Hematopoietic multipotent progenitor cell treated with erythropoietin and hydrocortisone succinate and interleukin-3 and kit ligand, for 17 days (in vitro differentiated cells): ENCODE data around the gene ICAM1.

ENCODE experiments used
- DNase-seq: peaks from one replicate; pipeline ENCODE4 v3.0.0-alpha.2; 2015; ENCODE audit warnings: low spot score

The ICAM1 gene

DNA sequence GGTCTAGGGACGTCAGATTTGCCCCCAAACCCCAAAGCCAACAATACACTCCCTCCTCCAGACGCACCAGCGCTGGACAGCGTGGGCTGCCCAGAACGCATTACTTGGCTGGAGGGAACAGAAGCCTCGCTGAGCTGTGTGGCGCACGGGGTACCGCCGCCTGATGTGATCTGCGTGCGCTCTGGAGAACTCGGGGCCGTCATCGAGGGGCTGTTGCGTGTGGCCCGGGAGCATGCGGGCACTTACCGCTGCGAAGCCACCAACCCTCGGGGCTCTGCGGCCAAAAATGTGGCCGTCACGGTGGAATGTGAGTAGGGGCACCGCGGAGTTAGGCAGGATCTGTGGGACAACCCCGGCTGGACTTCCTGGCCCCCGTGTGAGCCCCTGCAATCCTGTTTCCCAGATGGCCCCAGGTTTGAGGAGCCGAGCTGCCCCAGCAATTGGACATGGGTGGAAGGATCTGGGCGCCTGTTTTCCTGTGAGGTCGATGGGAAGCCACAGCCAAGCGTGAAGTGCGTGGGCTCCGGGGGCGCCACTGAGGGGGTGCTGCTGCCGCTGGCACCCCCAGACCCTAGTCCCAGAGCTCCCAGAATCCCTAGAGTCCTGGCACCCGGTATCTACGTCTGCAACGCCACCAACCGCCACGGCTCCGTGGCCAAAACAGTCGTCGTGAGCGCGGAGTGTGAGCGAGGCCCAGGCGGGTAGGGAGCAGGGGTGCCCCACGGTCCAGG lies 22.9 kb downstream of the ICAM1 start:
- DNase-seq: no peak

DNA sequence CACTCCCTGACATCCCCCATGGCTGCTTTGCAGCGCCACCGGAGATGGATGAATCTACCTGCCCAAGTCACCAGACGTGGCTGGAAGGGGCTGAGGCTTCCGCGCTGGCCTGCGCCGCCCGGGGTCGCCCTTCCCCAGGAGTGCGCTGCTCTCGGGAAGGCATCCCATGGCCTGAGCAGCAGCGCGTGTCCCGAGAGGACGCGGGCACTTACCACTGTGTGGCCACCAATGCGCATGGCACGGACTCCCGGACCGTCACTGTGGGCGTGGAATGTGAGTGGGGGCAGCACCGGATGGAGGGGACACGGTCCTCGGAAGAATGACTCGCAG lies 23.4 kb downstream of the ICAM1 start:
- no peak for DNase-seq

DNA sequence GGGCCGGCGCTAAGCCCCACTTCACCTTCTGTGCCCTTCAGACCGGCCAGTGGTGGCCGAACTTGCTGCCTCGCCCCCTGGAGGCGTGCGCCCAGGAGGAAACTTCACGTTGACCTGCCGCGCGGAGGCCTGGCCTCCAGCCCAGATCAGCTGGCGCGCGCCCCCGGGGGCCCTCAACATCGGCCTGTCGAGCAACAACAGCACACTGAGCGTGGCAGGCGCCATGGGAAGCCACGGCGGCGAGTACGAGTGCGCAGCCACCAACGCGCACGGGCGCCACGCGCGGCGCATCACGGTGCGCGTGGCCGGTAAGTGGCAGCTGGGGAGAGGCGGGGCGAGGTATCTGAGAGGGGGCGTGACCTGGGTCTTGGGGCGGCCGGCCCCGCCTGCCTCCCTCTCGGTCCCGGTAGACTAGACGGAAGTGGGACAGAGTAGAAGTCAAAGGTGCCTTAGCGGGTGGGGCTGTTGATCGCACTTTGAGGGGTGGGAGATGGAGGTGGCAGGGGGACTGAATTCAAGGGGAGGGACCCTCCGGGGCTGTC lies 24.5 kb downstream of the ICAM1 start:
- DNase-seq: peak; percentile 67

- DNase-seq: no peak
Observed at GRCh38 chr19:10295847-10296591, 25.1 kb downstream of the ICAM1 start.

DNA sequence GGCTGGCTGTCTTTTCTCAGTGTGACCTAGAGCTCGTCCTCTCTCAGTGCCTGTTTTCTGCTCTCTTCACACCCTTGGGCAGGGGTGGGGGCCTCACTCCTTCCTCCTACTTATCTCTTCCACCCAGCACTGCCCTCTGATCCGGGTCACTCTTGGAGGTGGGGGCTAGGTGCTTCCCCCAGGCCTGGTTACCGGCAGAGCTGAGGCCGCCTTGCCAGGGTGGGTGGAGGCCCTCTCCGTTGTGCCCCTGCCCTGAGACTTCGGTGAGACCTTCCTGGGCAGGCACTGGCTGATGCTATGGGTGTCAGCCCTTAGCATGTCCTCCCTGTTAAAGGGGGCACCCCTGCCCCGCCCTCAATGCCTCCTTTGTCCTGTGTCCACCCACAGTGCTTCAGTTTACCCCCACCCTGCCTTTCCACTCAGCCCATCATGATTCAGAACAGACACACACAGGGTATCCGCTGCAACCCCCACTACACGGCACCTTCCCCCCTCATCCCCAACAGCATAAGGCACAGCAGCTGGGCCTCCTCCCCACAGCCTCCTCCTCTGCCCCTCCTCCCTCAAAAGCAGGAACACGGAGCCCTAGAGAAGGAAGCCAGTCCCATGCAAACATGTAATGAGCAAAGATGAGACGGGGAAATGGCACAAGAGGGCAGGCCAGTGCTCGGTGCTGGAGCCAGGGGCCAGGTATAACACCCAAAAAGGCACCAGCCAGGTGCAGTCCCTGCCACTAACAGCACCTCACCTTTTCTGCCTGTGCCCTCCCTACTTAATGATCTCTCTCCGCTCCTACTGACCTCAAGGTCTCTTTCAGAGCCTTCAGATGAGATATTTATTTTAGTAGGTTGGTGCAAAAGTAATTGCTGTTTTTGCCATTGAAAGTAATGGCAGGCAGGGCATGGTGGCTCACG lies 28.9 kb downstream of the ICAM1 start:
- DNase-seq: peak; percentile 77

DNA sequence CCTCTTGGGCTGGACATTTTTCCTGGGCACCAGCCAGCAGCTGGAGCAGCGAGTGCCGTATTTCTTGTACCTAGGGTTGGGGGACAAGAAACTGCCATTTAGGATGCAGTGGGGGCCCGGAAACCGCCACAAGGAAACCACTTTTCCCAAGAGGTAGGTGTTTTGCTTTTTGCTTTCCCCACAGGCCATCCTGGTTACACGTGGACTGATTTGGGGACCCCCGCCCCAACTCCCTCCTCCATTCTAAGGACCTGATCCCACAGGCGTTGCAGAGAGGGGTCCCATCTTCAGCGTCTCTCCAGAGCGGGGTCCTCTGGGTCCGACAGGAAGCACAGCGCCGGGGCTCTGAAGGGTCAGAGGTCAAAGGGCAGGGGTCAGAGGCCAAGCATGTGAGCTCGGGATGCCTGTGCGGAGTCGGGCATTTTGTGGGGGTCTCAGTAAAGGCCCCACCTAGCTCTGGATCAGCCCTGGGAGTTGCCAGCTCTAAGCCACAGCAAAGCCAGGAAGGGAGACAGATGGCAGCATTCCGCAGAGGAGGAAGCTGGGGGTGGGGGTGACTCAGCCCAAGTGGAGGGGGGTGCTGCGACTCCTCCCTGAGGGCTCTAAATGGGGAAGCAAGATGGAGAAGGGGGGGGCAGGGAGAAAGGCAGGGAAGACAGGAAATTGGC lies 34.4 kb downstream of the ICAM1 start:
- no peak for DNase-seq

GRCh38 chr19:10306327-10306726 lies 35.4 kb downstream of the ICAM1 start:
- no peak for DNase-seq

GRCh38 chr19:10309423-10309822 lies 38.5 kb downstream of the ICAM1 start, which contains the start of gene ZGLP1:
ZGLP1 (minus strand) TSS chr19:10309815.
- DNase-seq: no peak

GRCh38 chr19:10315335-10316214 lies 44.7 kb downstream of the ICAM1 start, which contains the start of gene FDX2:
FDX2 (minus strand) TSS chr19:10316015; CDS start chr19:10315996, 19 bp downstream.
- DNase-seq: peak; percentile 93

DNA sequence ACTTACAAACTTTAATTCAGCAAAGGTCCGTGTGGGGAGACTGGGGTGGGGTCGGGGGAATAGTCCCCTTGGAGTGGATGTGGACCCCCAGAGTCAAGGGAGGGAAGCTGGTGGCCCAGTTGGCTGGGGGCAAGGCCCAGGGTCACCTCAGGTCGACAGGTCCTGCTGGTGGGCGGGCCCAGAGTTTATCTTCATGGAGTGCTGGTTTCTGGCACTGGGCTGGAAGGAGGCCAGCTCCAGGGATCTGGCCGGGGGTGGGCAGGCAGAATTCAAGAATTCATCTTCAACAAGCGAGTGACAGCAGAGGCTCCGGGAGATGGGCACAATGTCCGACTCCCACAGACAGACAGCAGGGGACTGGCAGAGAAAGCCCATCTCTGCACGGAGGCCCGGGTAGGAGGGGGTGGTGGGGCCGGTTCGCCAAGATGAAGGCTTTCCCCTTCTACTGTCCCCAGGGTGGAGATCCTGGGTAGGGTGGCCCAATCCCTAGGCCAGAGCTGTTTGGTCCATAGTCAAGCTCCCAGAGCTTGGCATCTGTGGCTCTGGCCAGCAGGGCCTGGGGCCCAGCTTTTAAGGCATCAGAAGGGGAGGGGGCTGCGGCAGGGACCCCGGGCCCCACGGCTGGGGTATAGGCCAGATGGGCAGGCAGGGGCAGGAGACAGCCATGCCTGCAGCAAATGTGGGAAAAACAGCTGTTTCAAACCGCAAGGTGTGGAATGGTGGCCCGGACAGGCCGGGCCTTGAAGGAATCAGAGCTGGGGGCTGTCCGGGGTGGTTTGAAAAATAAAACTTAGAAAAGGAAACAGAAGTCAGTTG lies 45.5 kb downstream of the ICAM1 start:
- DNase-seq: peak; percentile 74

GRCh38 chr19:10317045-10317856 lies 46.3 kb downstream of the ICAM1 start:
- no peak for DNase-seq

DNA sequence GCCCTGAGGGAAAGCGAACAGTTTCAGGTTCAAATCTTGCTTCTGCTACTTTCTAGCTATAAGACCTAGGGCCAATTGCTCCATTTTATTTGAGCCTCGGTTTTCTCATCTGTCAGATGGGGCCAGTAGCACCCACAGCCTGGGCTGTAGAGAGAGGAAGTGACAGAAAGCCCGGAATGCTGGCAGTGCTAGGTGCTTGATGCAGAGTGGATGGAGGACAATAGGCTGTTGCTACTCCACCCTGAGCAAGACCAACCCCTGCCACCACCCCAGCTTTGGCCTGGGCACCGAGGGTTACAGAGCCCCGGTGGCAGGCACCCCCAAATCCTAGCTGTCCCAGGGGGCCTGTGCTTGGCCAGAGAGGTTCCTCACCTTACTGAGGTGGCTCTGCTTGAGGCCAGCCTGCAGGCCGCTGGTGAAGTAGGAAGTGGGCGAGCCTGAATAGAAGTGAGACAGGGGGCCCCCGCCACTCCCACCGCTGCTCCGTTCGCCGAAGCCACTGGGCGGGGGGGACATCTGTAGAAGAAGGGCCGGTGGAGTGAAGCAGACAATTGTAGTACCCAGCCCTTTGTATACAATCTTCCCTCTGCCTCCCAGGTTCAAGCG lies 47.0 kb downstream of the ICAM1 start:
- DNase-seq: no peak

GRCh38 chr19:10318807-10319682 lies 48.1 kb downstream of the ICAM1 start:
- DNase-seq: no peak

GRCh38 chr19:10320602-10321416 lies 49.9 kb downstream of the ICAM1 start:
- no peak for DNase-seq

DNA sequence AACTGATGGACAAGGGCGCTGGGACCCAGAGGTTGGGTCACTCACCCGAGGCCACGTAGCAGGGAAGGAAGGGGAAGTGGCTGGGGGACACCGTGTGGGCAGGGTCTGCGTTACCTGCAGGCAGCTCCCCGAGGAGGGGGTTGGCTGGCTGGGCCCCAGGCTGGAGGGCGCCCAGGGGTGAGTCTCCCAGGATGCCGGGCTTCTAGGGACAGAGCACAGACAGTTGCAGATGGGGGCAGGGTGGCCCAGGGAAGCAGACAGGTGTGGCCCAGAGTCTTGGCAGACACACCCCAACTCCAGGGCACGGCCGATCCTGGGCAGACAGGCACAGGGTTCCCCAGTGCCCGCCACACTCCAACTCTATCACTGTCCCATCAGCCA lies 50.5 kb downstream of the ICAM1 start:
- no peak for DNase-seq
